ENCODE measurements around the gene UST.
"Not testable (repeated sequence)": the region's sequence is repeated elsewhere in the genome, so short reads cannot be mapped to it uniquely, and the experiment has no call there.

The UST gene

DNA sequence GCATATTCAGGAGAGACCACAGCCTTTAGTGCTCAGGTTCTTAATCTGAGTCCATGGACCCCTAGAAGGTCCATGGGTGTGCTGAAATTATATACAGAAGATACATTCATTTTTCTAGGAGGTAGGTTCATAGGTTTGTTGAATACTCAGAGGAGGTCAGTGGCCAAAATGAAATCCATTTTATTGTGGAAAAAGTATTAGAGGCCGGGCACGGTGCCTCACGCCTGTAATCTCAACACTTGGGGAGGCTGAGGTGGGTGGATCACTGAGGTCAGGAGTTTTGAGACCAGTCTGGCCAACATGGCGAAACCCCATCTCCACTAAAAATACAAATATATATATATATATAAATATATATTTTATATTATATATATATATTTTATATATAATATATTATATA, 9.0 kb upstream of the UST start:
- DNase-seq: no peak

DNA sequence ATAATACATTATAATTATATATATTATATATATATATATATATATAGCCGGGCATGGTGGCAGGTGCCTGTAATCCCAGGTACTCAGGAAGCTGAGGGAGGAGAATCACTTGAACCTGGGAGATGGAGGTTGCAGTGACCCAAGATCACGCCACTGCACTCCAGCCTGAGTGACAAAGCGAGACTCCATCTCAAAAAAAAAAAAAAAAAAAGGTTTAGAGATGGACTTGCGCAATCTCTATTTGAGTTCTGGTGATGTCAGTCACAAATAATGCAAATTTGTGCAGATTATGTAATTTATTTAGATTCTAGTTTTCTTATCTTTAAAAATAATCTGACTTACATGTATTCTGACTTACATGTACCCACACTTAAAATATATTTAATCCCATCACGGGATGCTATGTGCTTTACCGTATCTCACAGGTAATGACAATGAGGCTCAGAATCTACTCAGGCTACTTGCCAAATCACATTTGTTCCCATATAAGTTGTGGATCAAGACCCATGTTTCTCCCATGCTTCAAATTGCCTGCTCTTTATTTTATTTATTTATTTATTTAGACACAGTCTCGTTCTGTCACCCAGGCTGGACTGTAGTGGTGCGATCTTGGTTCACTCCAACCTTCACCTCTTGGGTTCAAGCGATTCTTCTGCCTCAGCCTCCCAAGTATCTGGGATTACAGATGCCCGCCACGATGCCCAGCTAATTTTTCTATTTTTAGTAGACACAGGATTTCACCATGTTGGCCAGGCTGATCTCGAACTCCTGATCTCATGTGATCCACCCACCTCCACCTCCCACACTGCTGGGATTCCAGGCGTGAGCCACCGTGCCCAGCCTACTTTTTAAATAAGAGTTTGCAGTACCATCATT, 7.6 kb upstream of the UST start:
- no peak for DNase-seq

DNA sequence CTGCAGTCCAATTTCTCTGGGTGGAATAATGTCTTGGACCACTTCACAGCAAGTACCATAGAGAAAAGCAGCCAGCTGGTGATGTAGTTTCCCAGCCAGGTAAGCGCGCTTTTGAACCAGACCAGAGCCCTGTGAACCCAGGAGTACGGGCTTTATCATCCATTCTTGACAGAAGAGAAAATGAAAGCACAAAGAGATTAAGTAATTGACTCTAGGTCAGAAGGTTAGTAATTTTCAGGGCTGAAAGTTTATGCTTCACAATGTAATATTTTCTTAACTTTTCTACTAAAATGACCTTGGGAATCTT, 7.1 kb upstream of the UST start:
- no peak for DNase-seq

DNA sequence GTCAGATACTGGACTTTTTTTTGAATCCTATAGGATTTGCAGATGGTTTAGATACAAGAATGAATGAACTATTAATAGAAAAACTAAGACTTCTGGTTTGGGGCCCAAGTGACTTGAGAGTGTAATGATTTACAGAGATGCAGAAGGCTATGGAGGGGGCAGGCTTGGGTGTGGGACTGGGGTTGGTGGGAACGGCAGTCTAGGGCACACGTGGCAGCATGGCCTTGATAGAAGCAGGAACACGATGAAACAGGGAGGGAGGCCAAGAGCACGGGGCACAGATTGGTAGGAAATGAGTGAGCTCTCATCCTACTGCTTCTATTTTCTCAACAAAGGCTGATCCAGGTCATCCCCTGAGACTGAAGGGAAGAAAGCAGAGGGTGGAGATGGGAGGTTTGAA, 3.4 kb upstream of the UST start:
- DNase-seq: no peak

DNA sequence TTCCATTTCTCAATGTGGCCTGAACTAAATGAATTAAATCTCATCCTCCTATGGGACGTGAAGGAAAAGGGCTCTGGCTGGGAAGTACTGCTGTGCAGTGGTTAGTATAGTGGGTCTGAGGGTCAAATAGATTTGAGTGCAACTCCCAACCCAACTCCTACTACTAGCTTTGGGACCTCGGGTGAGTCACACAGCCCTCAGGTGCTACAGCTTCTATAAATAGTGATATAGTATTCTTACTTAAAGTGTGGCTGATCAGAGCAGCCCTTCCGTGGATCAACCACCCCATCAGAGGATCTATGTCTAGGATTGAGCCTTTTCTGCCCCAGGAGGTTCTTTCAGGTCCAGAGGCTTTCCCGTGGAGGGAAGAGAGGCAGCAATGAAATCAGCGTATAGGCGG, 904 bp upstream of the UST start:
- DNase-seq: no peak

DNA sequence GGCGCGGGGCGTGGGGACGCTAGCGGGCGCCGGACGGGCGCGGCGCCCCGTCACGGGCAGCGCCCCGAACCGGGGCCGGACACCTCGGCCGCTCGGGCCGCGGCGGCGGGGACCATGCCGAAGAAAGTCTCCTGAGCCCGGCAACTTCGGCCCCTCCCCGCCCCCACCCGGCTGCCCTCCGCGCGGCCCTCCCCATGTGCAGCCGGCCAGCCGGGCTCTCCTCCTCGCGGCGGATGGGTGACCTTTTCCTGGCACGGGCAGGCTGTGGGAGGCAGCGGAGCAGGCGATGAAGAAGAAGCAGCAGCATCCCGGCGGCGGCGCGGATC, 278 bp downstream of the UST start:
- DNase-seq: no peak

DNA sequence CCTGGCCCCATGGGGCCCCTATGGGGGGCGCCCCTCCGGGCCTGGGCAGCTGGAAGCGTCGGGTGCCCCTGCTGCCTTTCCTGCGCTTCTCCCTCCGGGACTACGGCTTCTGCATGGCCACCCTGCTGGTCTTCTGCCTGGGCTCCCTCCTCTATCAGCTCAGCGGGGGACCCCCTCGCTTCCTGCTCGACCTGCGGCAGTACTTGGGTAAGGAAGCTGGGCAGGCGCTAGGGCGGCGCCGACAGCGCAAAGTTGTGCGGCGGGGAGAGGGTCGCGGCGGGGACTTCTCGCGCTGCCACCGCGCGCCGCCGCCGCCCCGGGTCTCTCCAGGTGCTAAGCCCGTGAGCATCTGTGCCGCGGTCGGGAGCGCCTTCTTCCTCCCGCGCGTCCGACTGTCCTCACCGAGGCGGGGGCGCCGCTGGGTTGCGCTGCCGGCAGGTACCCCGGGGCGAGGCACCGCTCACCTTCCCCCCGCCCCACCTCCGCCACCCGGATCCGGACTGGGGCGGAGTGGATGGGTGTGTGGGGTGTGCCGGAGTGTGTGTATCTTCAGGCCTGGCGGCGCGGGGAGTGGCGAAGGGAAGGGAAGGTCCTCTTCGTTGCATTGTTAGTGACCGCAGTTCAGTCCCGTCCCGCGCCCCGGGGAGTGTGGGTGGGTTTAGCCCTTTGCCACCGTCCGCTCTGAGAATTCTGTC, 788 bp downstream of the UST start:
- no peak for DNase-seq

DNA sequence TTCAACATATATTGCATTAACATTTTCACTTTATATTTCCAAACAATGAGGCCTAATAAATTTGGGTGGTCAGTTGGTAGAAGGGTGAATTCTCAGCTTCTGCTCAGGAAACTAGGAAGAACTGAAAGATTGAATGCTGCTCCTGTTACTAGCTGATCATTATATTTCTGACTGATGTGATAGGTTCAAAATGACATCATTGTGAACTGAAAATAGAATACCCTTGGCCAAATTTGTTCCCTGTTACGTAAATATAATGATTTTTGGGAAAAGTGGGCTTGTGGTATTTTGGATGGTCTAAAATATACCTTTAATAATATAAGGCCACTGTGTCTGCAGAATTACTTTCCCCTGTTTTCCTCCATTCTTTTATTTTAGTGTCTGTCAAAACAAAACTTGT, 2.8 kb downstream of the UST start:
- DNase-seq: no peak

DNA sequence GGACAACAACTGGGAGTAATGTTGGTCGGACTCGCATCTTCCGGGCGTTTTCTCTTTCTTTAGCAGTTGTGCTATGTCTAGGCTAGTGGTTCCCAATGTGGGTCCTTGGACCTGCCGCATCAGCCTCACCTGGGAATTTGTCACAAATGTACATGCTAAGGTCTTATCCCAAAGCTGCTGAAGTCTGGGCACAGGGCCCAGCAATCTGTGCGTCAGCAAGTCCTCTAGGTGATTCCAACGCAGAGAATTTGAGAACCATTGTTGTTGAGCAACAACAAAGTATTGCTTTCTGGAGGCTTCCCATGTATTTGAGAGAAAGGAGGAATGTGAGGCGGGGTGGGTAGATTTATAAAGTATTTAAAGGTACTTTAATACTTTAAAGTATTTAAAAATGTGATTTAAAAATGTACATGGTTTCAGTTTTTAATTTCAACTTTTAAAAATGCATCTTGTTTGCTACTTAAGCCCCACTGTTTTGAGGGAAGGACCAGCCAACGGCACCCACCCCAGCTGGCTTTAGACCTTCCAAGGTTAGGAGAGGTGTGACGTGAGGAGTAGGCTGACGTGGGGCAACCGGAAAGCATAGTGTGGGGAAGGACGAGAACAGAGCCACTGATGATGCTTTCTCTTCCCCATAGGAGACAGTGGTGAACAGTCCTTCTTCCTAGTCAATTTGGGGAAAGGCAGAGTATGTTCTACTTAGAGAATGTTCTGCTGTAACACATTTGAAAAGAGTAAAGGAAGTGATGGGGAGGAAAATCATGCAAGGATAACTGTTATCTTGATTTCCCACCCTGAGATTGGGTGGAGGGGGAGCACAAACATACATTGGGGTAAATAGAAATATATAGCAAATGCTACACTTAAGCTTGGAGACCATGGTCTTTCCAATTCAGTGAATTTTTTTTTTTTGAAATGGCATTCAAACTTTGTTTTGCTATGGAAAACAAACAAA, 4.3 kb downstream of the UST start:
- DNase-seq: no peak

DNA sequence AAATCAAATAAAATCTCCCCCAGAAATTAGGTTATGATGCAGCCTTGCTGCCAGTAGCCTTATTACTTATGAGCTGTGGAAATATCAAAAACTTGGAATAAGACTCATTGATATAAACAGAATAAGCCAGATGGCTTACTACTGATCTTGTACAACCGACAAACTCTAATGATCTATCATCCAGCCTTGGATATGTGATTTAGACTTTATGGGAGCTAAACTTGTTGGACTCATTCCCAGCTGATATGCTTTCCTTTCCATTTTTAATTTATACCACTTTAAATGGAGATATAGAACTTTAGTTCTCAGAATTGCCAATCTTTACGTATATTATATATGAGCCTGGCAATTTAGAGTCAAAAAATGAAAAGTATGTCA, 5.0 kb downstream of the UST start:
- DNase-seq: no peak

DNA sequence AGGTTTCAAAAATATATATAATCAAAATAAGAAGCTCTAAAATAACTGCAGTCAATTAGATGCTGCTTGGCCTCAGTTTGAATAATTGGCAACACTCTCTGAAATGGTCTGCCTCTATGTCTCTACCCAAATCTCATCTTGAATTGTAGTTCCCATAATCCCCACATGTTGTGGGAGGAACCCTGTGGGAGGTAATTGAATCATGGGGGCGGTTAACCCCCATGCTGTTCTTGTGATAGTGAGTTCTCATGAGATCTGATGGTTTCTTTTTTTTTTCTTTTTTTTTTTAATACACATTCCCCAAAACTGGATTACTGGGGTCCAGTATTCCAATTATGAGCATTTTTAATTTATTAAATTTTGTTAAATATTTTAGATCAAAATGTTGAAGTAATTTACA, 8.5 kb downstream of the UST start:
- not testable (repeated sequence) for DNase-seq

DNA sequence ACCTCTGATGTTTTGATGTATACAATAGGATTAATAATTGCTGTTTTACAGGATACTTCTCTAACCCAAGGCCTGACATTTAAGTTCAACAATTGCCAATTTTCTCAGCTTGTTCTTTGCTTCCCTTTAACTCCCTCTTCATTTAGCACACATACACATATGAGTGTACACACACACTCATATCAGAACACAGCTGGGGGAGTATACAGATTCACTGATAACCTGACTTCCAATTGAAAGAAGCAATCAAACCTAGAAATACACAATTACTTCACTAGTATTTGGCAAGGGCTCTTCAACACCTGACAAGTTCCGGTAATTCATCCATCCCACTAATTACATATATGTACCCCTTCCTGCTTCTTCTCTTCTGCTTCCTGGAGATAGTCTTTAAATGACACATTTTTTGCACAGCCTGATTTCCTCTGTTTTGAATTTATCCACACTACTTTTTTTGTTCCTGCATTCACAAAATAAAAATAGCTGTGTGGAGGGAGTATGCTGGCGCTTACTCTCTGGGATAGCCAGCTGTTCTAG, 11.2 kb downstream of the UST start:
- no peak for DNase-seq

DNA sequence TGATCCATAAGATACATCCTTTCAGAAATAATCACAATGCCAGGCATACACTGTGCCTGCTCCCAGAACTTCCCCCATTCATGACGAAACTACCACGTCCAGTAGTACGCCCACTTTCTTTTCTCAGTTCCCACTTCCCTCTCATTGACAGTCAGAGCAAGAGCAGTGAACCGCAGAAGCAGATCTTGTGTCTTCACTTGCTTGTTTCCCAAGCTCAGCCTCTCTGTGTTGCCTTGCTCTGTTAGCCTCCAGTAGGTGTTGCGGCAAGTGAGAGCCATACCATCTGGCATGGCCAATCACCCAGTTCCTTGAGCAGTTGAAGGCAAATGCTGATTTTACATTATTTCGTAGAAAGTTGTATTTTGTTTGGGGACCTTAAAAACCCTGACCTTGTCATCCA, 11.7 kb downstream of the UST start:
- no peak for DNase-seq

DNA sequence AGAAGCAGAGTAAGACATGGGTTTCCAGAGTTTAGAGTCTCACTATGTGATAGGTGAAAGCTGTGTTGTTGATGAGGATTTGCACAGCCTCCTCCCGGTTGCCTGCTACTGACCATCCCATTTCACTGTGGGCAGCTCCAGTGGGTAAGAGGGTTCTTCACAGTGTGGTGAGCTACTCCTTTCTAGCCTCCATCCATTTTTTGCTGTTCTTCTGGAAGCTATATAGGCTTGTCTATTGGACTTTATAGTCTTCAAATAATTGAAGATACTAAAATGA, 13.4 kb downstream of the UST start:
- no peak for DNase-seq

DNA sequence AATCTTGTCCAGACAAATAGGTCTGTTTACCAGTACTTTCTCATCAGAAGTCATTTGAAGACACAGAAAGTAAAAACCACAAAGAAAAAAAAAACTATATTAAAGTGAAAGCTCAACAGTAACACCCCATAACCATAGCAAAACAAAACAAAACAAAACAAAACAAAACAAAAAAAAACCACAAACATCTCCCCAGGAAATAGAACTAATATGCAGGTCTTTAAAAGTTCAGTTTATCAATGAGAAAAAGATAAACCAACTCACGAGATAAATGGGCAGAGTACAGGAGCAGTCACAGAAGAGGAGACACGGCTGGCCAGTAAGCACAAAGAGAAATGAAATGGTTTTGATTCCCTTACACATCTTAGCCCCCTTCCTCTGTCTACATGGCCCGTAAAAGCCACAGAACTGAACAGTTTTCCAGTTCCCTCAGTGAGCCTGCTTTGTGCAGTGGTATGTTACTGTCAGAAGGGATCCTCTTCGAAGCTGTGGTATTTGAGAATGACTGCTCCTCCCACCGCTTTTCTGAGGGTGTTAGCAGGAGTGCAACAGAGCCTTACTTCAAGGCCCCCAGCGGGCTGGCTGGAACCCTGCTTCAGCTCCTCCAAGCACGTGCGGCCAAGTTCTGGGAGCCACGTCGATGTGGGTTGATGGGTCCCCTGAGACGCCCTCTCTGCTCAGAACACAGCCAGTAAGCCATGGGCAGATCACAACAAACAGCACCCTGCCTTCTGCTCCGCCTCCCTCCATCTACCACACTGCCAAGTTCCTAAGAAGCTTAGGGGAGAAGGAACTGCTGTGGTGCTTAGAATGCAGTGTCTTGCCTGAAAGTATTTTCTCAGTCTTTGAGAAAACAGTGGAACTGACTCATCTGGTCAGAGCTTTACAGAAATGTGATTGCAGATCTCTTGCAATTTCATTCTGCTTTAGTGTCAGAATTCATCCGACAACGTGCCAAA, 14.0 kb downstream of the UST start:
- no peak for DNase-seq

DNA sequence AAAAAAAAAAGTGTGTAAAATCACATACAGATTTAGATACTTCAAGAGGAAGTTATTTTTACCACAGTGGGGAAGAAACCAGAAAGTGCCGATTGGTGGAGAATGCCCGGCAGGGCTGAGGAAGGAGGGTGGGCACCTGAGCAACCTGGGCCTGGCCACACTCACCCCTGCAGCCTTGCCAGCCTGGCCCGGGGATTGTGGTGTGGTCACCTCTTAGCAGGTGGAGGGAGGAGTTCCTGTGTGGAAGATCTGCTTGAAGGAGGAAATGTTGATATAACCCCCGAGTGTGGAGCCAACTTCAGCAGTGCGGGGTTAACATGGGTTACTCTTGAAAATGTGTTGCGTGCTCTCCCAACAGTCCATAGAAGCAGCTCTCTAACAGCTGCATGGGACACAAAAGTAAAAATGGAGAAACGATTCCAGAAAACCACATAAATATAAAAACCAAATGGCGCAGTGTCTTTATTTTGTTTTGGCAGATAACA, 14.7 kb downstream of the UST start:
- no peak for DNase-seq

DNA sequence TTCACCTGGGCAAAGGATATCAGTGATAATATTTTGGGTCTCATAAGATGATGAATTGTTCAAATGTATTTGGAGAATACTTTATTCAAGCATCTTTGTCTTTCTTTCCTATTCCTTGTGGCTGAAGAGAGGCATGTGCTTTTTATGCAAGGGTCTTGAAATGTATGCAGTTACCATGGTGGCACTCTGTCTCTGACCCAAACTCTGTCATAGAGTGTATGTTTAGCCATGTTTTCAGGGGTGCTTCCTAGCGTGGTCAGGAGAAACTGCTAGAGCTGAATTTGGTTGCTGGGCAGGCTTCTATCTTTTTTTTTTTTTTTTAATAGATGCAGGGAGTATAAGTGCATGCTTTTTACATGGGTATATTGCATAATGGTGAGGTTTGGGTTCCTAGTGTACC, 15.4 kb downstream of the UST start:
- no peak for DNase-seq

DNA sequence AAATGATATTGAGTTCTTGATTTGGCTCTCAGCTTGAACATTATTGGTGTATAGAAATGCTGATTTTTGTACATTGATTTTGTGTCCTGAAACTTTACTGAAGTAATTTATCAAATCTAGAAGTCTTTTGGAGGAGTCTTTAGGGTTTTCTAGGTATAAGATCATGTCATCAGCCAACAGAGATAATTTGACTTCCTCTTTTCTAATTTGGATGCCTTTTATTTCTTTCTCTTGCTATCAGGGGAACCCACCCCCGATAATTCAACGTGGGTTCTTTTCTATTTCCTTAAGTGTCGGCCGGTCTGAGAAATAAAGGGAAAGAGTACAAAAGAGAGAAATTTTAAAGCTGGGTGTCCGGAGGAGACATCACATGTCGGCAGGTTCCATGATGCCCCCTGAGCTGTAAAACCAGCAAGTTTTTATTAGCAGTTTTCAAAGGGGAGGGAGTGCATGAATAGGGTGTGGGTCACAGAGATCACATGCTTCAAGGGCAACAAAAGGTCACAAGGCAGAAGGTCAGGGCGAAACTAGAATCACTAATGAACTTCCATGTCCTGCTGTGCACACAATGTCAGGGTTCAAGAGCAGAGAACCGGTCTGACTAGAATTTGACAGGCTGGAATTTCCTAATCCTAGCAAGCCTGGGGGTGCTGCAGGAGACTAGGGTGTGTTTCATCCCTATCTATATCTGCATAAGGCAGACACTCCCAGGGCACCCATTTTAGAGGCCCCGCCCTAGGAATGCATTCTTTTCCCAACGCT, 17.6 kb downstream of the UST start:
- DNase-seq: not testable (repeated sequence)

DNA sequence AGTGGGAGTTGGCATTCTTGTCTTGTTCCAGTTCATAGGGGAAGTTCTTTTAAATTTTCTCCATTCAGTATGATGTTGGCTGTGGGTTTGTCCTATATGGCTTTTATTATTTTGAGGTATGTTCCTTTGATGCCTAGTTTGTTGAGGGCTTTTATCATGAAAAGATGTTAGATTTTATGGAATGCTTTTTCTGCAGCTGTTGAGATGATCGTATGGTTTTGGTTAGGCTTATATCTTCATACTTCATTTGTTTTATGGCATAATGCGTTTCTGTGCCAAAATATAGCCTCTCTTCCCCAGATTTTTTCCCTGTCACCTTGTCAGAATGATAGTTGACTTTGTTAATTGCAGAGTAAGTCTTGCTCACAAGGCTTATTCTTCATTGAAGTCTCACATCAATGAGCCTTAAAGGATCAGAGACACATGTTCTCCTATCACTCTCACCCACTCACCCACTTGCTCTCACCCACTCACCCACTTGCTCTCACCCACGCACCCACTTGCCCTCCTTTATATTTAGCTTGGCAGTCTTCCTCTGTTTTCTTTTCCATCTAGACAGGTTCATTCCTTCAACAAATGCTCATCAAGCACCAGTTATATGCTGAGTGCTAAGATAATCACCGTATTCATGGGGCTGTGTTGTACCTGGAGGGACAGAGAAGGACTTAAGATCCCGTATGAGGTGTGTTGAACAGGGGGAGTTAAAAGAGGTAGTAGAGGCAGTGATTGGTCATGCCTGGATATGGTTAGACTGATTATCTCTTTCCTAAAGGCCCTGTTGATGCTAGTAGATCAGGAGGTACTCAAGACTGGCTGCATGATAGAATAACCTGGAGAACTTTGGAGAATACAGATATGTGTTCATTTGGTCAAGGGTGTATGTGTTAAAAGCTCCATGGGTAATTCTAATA, 19.3 kb downstream of the UST start:
- no peak for DNase-seq

DNA sequence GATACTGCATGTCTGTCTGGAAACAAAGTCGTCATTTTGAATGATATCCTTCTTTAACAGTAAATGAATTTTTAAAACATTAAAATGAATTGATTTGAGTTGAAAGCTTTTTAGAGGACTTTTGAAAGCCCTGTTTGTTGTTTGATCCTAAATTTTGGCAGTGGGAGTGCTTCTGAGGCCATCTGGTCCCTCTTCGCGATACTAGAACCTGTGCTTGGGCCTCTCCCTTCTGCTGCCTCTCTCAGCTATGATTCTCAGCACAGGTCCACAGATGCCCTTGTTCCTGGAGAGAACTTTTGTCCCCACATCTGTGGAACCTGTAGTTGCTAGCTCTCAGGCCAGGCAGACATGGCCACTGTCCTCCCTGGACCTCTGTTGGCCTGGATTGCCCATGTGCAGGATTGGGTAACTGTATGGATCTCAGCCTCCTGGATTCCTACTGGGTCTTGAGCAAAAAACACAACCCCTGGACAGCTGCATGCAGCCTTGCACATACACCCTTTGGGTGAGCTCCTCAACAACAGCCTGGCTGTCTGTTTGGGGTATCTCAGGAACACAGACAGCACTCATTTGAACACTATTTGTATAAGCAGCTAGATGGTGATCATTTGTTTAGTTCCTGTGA, 21.9 kb downstream of the UST start:
- DNase-seq: no peak

All from NCI-H446 treated with DMSO at 0.1 percent for 48 hours (cell line).